ENCODE measurements around the gene CORO7. TPM values are rescaled to one million over a fixed set of nuclear protein-coding genes. Genes with fewer than 3 reads are reported as not detected.

The CORO7 gene
- total and polyA plus RNA-seq, 2 donors (not counting 1 experiment from before 2014, with no cell fraction given), result 117 to 230 TPM

DNA sequence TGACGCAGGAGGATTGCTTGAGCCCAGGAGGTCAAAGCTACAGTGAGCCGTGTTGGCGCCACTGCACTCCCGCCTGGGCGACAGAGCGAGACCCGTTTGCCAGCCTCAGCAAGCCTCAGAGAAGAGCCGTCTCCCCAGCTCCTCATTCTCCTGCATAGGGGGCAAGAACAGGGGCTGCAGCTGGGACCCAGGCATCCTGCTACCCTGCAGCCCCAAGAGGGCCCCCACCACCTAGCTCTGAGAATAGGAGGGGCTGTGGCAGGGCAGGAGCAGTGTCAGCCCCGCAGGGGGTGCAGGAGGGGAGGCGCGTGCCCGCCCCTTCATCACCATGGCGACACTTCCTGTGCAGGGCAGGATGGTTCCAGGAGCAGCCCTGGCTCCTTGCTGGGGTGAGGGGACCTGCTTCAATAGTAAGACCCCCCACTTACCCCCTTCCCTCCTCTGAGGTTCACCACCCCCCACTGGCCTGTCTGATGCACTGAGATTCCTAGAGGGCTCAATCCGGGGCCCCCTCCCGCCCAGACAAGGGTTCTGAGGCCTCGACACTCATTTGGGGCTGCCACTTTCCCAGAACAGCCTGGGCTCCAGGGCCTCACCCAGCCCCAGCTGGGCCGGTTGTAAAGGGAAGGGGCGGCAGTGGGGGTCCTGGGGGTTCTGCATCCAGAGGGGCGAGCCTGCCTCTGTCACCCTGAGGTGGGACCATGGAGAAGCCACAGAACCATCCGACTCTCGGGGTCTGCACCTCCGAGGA, 24.6 kb downstream of the CORO7 start:
- no peaks in the 10 kb centered on the region for H3K4me1 ChIP-seq (ENCODE audit: control insufficient read depth in 2 of 2, insufficient read depth in 2 of 2, low read length in 2 of 2)
- no peaks in the 10 kb centered on the region for H3K27me3 ChIP-seq (replicated peaks in 1 of 4; ENCODE audit: control extremely low read depth in 1 of 4, control insufficient read depth in 3 of 4, insufficient read depth in 4 of 4, low read length in 3 of 4)
- no peaks in the 10 kb centered on the region for H3K4me1 Mint-ChIP-seq
- H3K9me3 Mint-ChIP-seq (ENCODE audit: insufficient read depth), result no peaks in the 10 kb centered on the region
- ChIA-PET POLR2A (no interaction called here), CTCF (interaction anchor here (0.6 to 3.3 kb wide), 3 partner anchors 11 to 415 kb away, joined by 4 to 27 read pairs (median 8); no protein-coding TSS in a partner anchor)
- H3K4me2 ChIP-seq (replicated peaks; ENCODE audit: low read depth, low read length, poor library complexity, severe bottlenecking), result no peak overlapping the region
- peaks cover 55% of the 10 kb centered on the region for H3K79me2 ChIP-seq (ENCODE audit: control insufficient read depth, insufficient read depth, low read length)
- no peak for ATAC-seq (ENCODE audit: low read depth)
- 94% methylated on average over 16 of the region's 22 CpGs for WGBS (ENCODE audit: insufficient coverage)
- H3K27ac ChIP-seq (ENCODE audit: low read length in 2 of 2), result no peak overlapping the region
- H3K9me3 ChIP-seq (ENCODE audit: control extremely low read depth in 1 of 3, control insufficient read depth in 2 of 3, insufficient read depth in 1 of 3, low read length in 2 of 3), result no peaks in the 10 kb centered on the region
- DNase-seq, result no peak
- no peak overlapping the region for H3K4me3 Mint-ChIP-seq
- H3K27ac Mint-ChIP-seq, result no peak overlapping the region
- no peak for TF ChIP-seq EZH2 (IDR thresholded peaks at IDR 0.05; ENCODE audit: borderline replicate concordance, insufficient read depth, low read depth, low read length, poor library complexity, severe bottlenecking)
- TF ChIP-seq, protein P1, sequence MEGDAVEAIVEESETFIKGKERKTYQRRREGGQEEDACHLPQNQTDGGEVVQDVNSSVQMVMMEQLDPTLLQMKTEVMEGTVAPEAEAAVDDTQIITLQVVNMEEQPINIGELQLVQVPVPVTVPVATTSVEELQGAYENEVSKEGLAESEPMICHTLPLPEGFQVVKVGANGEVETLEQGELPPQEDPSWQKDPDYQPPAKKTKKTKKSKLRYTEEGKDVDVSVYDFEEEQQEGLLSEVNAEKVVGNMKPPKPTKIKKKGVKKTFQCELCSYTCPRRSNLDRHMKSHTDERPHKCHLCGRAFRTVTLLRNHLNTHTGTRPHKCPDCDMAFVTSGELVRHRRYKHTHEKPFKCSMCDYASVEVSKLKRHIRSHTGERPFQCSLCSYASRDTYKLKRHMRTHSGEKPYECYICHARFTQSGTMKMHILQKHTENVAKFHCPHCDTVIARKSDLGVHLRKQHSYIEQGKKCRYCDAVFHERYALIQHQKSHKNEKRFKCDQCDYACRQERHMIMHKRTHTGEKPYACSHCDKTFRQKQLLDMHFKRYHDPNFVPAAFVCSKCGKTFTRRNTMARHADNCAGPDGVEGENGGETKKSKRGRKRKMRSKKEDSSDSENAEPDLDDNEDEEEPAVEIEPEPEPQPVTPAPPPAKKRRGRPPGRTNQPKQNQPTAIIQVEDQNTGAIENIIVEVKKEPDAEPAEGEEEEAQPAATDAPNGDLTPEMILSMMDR (IDR thresholded peaks at IDR 0.05), result no peak
- no peak overlapping the region for H3K4me3 ChIP-seq (ENCODE audit: control extremely low read depth in 1 of 5, extremely low read depth in 1 of 5, insufficient read depth in 1 of 5, low read depth in 2 of 5, low read length in 4 of 5)
- no peak overlapping the region for H2AFZ ChIP-seq (ENCODE audit: insufficient read depth, low read depth, low read length, poor library complexity, severe bottlenecking)
- no peak overlapping the region for H3K9ac ChIP-seq (ENCODE audit: low read length)
- H4K20me1 ChIP-seq (ENCODE audit: control insufficient read depth, insufficient read depth, low read length, poor library complexity, severe bottlenecking), result peaks cover 96% of the 10 kb centered on the region
- H3K36me3 ChIP-seq (replicated peaks in 1 of 2; ENCODE audit: control extremely low read depth in 1 of 2, control insufficient read depth in 1 of 2, extremely low read depth in 1 of 2, insufficient read depth in 2 of 2, low read length in 1 of 2), result peaks cover 5 to 86% of the 10 kb centered on the region in 2 experiments
- no peaks in the 10 kb centered on the region for H3K27me3 Mint-ChIP-seq
- intact Hi-C loops (cut with micrococcal nuclease), result no loop called here
